Smooth muscle cell (in vitro differentiated cells): ENCODE results near the gene AKAP13. TPM values are rescaled to one million over a fixed set of nuclear protein-coding genes. Genes with fewer than 3 reads are reported as not detected.
A peak's percentile ranks its signal among the peaks of the same experiment; 100 is the strongest.

Source experiments
- DNase-seq: peaks from one replicate; lab custom pipeline; 2025; ENCODE audit not compliant: unreplicated experiment; lab: John Stamatoyannopoulos, UW
- H2AFZ ChIP-seq: fragments of 200-600 bp; sonication (generic); 2 replicates; pipeline ENCODE4 v1.6.0; 2016; ENCODE audit warnings: antibody characterized with exemption, low read depth, mild to moderate bottlenecking
- H3F3A ChIP-seq: fragments of 200-600 bp; sonication (generic); 2 replicates; pipeline ENCODE4 v1.6.0; 2017; ENCODE audit warnings: antibody characterized with exemption, low read depth
- H3K27ac ChIP-seq: fragments of 200-600 bp; sonication (generic); 2 replicates; pipeline ENCODE4 v1.5.1; 2016; ENCODE audit warnings: low read depth, mild to moderate bottlenecking
- H3K27me3 ChIP-seq: fragments of 200-600 bp; sonication (generic); 2 replicates; pipeline ENCODE4 v1.6.1; 2016; ENCODE audit warnings: low read depth, mild to moderate bottlenecking
- H3K36me3 ChIP-seq: fragments of 200-600 bp; sonication (generic); 2 replicates; pipeline ENCODE4 v1.5.1; 2016; ENCODE audit warnings: low read depth
- H3K4me1 ChIP-seq: fragments of 200-600 bp; sonication (generic); 2 replicates; pipeline ENCODE4 v1.5.1; 2016; ENCODE audit warnings: low read depth
- H3K4me2 ChIP-seq: fragments of 200-600 bp; sonication (generic); 2 replicates; pipeline ENCODE4 v1.6.0; 2016; ENCODE audit warnings: mild to moderate bottlenecking
- H3K4me3 ChIP-seq: fragments of 200-600 bp; sonication (generic); 2 replicates; pipeline ENCODE4 v1.5.1; 2016; ENCODE audit warnings: mild to moderate bottlenecking
- H3K79me2 ChIP-seq: fragments of 200-600 bp; sonication (generic); 2 replicates; pipeline ENCODE4 v1.6.0; 2016; ENCODE audit warnings: low read depth, mild to moderate bottlenecking
- H3K9ac ChIP-seq: fragments of 200-600 bp; sonication (generic); 2 replicates; pipeline ENCODE4 v1.6.0; 2016; ENCODE audit warnings: low read depth
- H3K9me3 ChIP-seq: fragments of 200-600 bp; sonication (generic); replicated peaks from 2 replicates; pipeline ENCODE4 v1.5.1; 2016; ENCODE audit warnings: low read depth
- H4K20me1 ChIP-seq: fragments of 200-600 bp; sonication (generic); 2 replicates; pipeline ENCODE4 v1.6.0; 2016; ENCODE audit warnings: low read depth
- WGBS: methylation state at CpG from one replicate; pipeline ENCODE4 v1.1.7; 2016; ENCODE audit warnings: low lambda C conversion rate; 5-methylcytosine and 5-hydroxymethylcytosine counted together
- polyA plus RNA-seq: library from polyadenylated mRNA; unstranded; fragments of >200 nt; fragmentation: Nextera tagmentation; extraction: Ambion mirVana; gene quantifications from 2 replicates; pipeline ENCODE4 v1.2.1, GENCODE V29; 2016
- total RNA-seq: library from RNA; depleted of rRNA; stranded (reverse); fragments of >200 nt; gene quantifications from 2 replicates; pipeline ENCODE4 v1.2.3, GENCODE V29; 2014
- TF ChIP-seq, protein P1 (sequence below): fragments of 200-600 bp; sonication (generic); IDR thresholded peaks from 2 replicates; pipeline ENCODE4 v1.5.1; 2017; ENCODE audit warnings: borderline replicate concordance, mild to moderate bottlenecking, antibody characterized with exemption; ENCODE audit not compliant: insufficient read depth, poor library complexity, severe bottlenecking

AKAP13 gene
- total and polyA plus RNA-seq, 2 experiments from 2014 or later, result 43.3 to 63.5 TPM

GRCh38 chr15:85749261-85750151, 369.1 kb downstream of the AKAP13 start:
- Histone ChIP-seq H2AFZ (no peak overlapping the region), H3K4me1 (peaks cover 31% of the 10 kb centered on the region), H3F3A (peaks cover 5% of the 10 kb centered on the region), H3K27ac (peak overlapping the region; percentile 23), H3K36me3 (peaks cover 8% of the 10 kb centered on the region), H3K79me2 (no peaks in the 10 kb centered on the region), H3K4me3 (no peak overlapping the region), H4K20me1 (peaks cover 9% of the 10 kb centered on the region), H3K9ac (no peak overlapping the region), H3K27me3 (no peaks in the 10 kb centered on the region), H3K4me2 (peak overlapping the region; percentile 39), H3K9me3 (no peaks in the 10 kb centered on the region)
- WGBS, result 88% methylated on average over 21 of the region's 21 CpGs
- DNase-seq, result no peak
- TF ChIP-seq, protein P1, sequence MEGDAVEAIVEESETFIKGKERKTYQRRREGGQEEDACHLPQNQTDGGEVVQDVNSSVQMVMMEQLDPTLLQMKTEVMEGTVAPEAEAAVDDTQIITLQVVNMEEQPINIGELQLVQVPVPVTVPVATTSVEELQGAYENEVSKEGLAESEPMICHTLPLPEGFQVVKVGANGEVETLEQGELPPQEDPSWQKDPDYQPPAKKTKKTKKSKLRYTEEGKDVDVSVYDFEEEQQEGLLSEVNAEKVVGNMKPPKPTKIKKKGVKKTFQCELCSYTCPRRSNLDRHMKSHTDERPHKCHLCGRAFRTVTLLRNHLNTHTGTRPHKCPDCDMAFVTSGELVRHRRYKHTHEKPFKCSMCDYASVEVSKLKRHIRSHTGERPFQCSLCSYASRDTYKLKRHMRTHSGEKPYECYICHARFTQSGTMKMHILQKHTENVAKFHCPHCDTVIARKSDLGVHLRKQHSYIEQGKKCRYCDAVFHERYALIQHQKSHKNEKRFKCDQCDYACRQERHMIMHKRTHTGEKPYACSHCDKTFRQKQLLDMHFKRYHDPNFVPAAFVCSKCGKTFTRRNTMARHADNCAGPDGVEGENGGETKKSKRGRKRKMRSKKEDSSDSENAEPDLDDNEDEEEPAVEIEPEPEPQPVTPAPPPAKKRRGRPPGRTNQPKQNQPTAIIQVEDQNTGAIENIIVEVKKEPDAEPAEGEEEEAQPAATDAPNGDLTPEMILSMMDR, result no peak

DNA sequence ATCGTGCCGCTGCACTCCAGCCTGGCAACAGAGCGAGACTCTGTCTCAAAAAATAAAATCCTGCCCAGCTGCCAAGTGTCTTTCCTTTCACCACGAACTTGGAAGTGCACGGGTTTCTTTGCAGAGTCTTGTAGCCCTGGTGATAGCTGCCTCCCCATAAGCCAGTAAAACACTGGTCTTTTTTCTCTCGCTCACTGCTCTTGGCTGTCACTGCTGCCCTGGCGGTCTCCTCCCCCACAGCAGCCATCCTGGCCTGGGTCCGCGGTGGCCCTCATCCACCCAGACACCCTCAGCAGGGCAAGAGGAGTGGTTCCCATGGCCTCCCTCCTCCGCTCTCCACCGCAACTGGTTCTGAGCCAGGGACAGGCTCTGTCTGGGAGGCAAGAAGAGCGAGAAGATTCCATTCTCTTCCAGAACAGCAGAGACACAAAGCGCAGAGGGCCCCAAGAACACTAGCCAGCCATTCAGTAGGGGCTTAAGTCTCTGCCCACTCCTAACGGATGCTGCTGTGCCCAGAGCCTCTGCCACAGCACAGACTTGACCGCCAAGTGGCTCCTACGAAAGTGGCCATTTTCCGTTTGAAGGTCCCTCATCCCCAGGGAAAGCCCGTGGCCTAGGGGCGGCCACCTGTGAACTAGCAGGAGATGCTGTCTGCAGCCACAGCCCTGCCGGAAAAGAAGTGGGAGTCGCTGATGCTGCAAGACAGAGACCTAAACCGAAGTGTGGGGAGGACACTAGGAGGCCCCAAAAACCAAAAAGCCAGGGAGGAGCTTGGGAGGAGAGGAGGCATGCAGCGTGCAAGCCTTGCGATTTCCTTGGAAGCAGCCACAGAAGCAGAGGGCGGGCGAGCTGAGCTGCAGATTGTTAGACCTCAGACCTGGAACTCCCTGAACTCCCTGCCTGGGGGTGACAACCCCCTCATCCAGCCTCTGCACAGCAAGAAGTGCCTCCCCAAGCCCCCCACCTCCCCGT, 370.2 kb downstream of the AKAP13 start:
- 46% methylated on average over 27 of the region's 27 CpGs for WGBS
- peak overlapping the region; percentile 39 for H3K4me2 ChIP-seq
- H3F3A ChIP-seq, result peaks cover 5% of the 10 kb centered on the region
- peak overlapping the region; percentile 23 for H3K27ac ChIP-seq
- TF ChIP-seq, protein P1, result no peak
- H3K36me3 ChIP-seq, result no peaks in the 10 kb centered on the region
- no peaks in the 10 kb centered on the region for H3K27me3 ChIP-seq
- DNase-seq, result no peak
- H4K20me1 ChIP-seq, result peaks cover 9% of the 10 kb centered on the region
- H3K4me1 ChIP-seq, result peaks cover 31% of the 10 kb centered on the region
- no peaks in the 10 kb centered on the region for H3K9me3 ChIP-seq
- H2AFZ ChIP-seq, result no peak overlapping the region
- H3K79me2 ChIP-seq, result no peaks in the 10 kb centered on the region
- H3K4me3 ChIP-seq, result no peak overlapping the region
- H3K9ac ChIP-seq, result no peak overlapping the region

- peaks cover 9% of the 10 kb centered on the region for H4K20me1 ChIP-seq
- WGBS, result 37% methylated on average over 14 of the region's 15 CpGs
- H3K4me1 ChIP-seq, result peaks cover 31% of the 10 kb centered on the region
- H3K9me3 ChIP-seq, result no peaks in the 10 kb centered on the region
- peaks cover 5% of the 10 kb centered on the region for H3F3A ChIP-seq
- no peaks in the 10 kb centered on the region for H3K27me3 ChIP-seq
- H3K4me2 ChIP-seq, result peak overlapping the region; percentile 47
- H3K36me3 ChIP-seq, result no peaks in the 10 kb centered on the region
- no peak for DNase-seq
- H2AFZ ChIP-seq, result no peak overlapping the region
- no peak overlapping the region for H3K9ac ChIP-seq
- H3K4me3 ChIP-seq, result no peak overlapping the region
- no peaks in the 10 kb centered on the region for H3K79me2 ChIP-seq
- TF ChIP-seq, protein P1, result no peak
- H3K27ac ChIP-seq, result no peak overlapping the region
Observed at GRCh38 chr15:85751291-85752123, 371.1 kb downstream of the AKAP13 start.
